OCI-LY1 (cell line): ENCODE results near the gene ESPL1.

Source experiments
- H2AFZ ChIP-seq: fragments of 200-600 bp; sonication (generic), shearing (Covaris generic); 2 replicates; pipeline ENCODE4 v1.6.0; 2014; ENCODE audit warnings: antibody characterized with exemption, mild to moderate bottlenecking, low read length
- H3F3A ChIP-seq: fragments of 200-600 bp; sonication (generic), shearing (Covaris generic); 2 replicates; pipeline ENCODE4 v1.6.0; 2014; ENCODE audit warnings: mild to moderate bottlenecking, antibody characterized with exemption, low read length, moderate library complexity; ENCODE audit not compliant: insufficient read depth
- H3K27ac ChIP-seq: fragments of 200-600 bp; sonication (generic); 2 replicates; pipeline ENCODE4 v1.5.1; 2014; ENCODE audit warnings: low read length, mixed run types, mild to moderate bottlenecking, low read depth; ENCODE audit not compliant: poor library complexity, severe bottlenecking
- H3K27me3 ChIP-seq: fragments of 200-600 bp; sonication (generic); 2 replicates; pipeline ENCODE4 v1.6.0; 2014; ENCODE audit warnings: antibody characterized with exemption, mild to moderate bottlenecking, low read length, moderate library complexity; ENCODE audit not compliant: insufficient read depth
- H3K36me3 ChIP-seq: fragments of 200-600 bp; sonication (generic); 2 replicates; pipeline ENCODE4 v1.6.1; 2014; ENCODE audit warnings: mild to moderate bottlenecking, antibody characterized with exemption, low read length, moderate library complexity, mixed read lengths; ENCODE audit not compliant: insufficient read depth
- H3K4me1 ChIP-seq: fragments of 200-600 bp; sonication (generic); 2 replicates; pipeline ENCODE4 v1.5.1; 2014; ENCODE audit warnings: mild to moderate bottlenecking, low read length, moderate library complexity; ENCODE audit not compliant: insufficient read depth, severe bottlenecking
- H3K4me2 ChIP-seq: fragments of 200-600 bp; sonication (generic), shearing (Covaris generic); 2 replicates; pipeline ENCODE4 v1.6.1; 2014; ENCODE audit warnings: low read length
- H3K4me3 ChIP-seq: fragments of 200-600 bp; sonication (generic); 2 replicates; pipeline ENCODE4 v1.5.1; 2014; ENCODE audit warnings: low read length, low read depth, mild to moderate bottlenecking, mixed read lengths; ENCODE audit not compliant: poor library complexity, severe bottlenecking
- H3K79me2 ChIP-seq: fragments of 200-600 bp; shearing (Covaris generic); 2 replicates; pipeline ENCODE4 v1.6.1; 2016; ENCODE audit warnings: mixed run types, low read length, mixed read lengths; ENCODE audit not compliant: insufficient read depth
- H3K9ac ChIP-seq: fragments of 200-600 bp; sonication (generic), shearing (Covaris generic); 2 replicates; pipeline ENCODE4 v1.6.1; 2014; ENCODE audit warnings: mild to moderate bottlenecking, low read length, mixed read lengths
- H3K9me2 ChIP-seq: fragments of 200-600 bp; sonication (generic), shearing (Covaris generic); 2 replicates; pipeline ENCODE4 v1.6.1; 2014; ENCODE audit warnings: low read depth, mild to moderate bottlenecking, low read length, mixed read lengths
- H3K9me3 ChIP-seq: fragments of 200-600 bp; shearing (Covaris generic); 2 replicates; pipeline ENCODE4 v1.6.1; 2014; ENCODE audit warnings: low read length, mixed read lengths
- H4K20me1 ChIP-seq: fragments of 200-600 bp; sonication (generic), shearing (Covaris generic); 2 replicates; pipeline ENCODE4 v1.6.0; 2016; ENCODE audit warnings: mild to moderate bottlenecking, low read length; ENCODE audit not compliant: insufficient read depth
- EZH2 ChIP-seq: fragments of 200-600 bp; sonication (generic), shearing (Covaris generic); IDR thresholded peaks from 2 replicates; pipeline ENCODE4 v1.8.0; 2017; ENCODE audit warnings: borderline replicate concordance, mixed run types, mild to moderate bottlenecking, antibody characterized with exemption, low read length, moderate library complexity, mixed read lengths
- TF ChIP-seq, protein P1 (sequence below): fragments of 200-600 bp; sonication (generic), shearing (Covaris generic); IDR thresholded peaks from 2 replicates; pipeline ENCODE4 v1.5.1; 2017; ENCODE audit warnings: mild to moderate bottlenecking, antibody characterized with exemption, low read length, moderate library complexity, mixed read lengths

ESPL1 gene

DNA sequence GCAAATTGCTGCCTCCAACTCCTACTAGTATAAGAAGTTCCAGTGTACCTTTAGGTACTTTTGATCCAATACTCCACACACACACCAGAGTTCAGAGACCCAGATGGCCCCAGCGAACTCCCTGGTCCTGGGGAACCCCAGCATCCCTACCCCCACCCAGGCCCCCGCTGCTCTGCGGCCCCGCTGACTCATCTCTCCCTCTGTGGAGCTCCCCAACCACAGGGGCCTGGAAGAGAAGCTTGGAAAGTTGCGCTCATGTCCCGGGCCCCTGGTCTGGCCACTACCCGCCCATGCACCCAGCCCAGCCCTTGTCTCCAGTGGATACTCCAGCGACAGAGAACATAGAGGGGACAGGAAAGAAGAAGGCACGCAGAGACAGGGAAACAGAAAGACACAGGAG, 72.3 kb downstream of the ESPL1 start:
- Histone ChIP-seq H3K4me2 (no peak overlapping the region), H2AFZ (no peak overlapping the region), H3K79me2 (no peaks in the 10 kb centered on the region), H3K27ac (no peak overlapping the region), H3K9ac (no peak overlapping the region), H3K4me1 (peaks cover 6% of the 10 kb centered on the region), H3K4me3 (no peak overlapping the region), H4K20me1 (no peaks in the 10 kb centered on the region), H3K36me3 (no peaks in the 10 kb centered on the region), H3K9me3 (no peaks in the 10 kb centered on the region), H3K9me2 (no peaks in the 10 kb centered on the region), H3K27me3 (peaks cover 13% of the 10 kb centered on the region), H3F3A (no peaks in the 10 kb centered on the region)
- TF ChIP-seq EZH2, result no peak
- TF ChIP-seq, protein P1, sequence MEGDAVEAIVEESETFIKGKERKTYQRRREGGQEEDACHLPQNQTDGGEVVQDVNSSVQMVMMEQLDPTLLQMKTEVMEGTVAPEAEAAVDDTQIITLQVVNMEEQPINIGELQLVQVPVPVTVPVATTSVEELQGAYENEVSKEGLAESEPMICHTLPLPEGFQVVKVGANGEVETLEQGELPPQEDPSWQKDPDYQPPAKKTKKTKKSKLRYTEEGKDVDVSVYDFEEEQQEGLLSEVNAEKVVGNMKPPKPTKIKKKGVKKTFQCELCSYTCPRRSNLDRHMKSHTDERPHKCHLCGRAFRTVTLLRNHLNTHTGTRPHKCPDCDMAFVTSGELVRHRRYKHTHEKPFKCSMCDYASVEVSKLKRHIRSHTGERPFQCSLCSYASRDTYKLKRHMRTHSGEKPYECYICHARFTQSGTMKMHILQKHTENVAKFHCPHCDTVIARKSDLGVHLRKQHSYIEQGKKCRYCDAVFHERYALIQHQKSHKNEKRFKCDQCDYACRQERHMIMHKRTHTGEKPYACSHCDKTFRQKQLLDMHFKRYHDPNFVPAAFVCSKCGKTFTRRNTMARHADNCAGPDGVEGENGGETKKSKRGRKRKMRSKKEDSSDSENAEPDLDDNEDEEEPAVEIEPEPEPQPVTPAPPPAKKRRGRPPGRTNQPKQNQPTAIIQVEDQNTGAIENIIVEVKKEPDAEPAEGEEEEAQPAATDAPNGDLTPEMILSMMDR, result no peak
